Measurements from ENCODE around the gene MIF4GD. TPM values are rescaled to one million over a fixed set of nuclear protein-coding genes. Genes with fewer than 3 reads are reported as not detected.

Gene MIF4GD
- total RNA-seq, 3 donors from 2014 or later = 26.2 to 38.7 (median 28.8) TPM

GRCh38 chr17:75250009-75250471, 21.0 kb downstream of the MIF4GD start:
- peak overlapping the region; percentile 58 to 72 for H3K27ac ChIP-seq
- TF ChIP-seq POLR2A (IDR thresholded peaks at IDR 0.05) (no peak), POLR2AphosphoS5 (IDR thresholded peaks at IDR 0.05) (no peak)
- TF ChIP-seq, protein P1, sequence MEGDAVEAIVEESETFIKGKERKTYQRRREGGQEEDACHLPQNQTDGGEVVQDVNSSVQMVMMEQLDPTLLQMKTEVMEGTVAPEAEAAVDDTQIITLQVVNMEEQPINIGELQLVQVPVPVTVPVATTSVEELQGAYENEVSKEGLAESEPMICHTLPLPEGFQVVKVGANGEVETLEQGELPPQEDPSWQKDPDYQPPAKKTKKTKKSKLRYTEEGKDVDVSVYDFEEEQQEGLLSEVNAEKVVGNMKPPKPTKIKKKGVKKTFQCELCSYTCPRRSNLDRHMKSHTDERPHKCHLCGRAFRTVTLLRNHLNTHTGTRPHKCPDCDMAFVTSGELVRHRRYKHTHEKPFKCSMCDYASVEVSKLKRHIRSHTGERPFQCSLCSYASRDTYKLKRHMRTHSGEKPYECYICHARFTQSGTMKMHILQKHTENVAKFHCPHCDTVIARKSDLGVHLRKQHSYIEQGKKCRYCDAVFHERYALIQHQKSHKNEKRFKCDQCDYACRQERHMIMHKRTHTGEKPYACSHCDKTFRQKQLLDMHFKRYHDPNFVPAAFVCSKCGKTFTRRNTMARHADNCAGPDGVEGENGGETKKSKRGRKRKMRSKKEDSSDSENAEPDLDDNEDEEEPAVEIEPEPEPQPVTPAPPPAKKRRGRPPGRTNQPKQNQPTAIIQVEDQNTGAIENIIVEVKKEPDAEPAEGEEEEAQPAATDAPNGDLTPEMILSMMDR (IDR thresholded peaks at IDR 0.05) = no peak
- H3K9me3 ChIP-seq = no peaks in the 10 kb centered on the region
- H3K4me1 ChIP-seq = peaks cover 0 to 20% of the 10 kb centered on the region in 2 donors
- DNase-seq (ENCODE audit: low spot score in 2 of 2) = no peak
- H3K36me3 ChIP-seq = no peaks in the 10 kb centered on the region
- H3K27me3 ChIP-seq = no peaks in the 10 kb centered on the region
- peak overlapping the region in 2 of 3 donors; percentile 22 to 47 for H3K4me3 ChIP-seq
- intact Hi-C loops (cut with DNase I; ENCODE audit: low total_unique reads) = no loop called here

DNA sequence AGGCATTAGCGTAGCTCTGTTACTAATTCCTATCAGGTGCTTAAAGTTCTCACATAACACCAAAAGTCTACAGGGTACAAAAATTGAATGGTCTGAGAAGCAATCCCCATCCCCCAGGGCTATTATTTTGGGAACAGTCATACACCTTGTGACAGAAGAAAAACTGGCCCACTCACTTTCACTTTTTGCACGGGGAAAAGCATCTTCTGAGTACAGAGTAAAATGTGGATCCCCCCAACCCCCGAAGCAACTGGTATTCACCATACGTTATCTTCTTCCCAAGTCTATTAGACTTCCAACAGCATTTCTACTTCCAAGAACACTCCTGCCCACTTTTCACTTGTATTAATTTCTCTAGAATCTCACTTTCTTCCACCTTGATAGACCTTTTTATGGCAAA, 21.5 kb downstream of the MIF4GD start:
- Histone ChIP-seq H3K4me3 (peak overlapping the region in 2 of 3 donors; percentile 22 to 47), H3K27me3 (no peaks in the 10 kb centered on the region), H3K27ac (peak overlapping the region; percentile 58 to 72), H3K9me3 (no peaks in the 10 kb centered on the region), H3K4me1 (peaks cover 0 to 20% of the 10 kb centered on the region in 2 donors), H3K36me3 (no peaks in the 10 kb centered on the region)
- intact Hi-C loops (cut with DNase I; ENCODE audit: low total_unique reads) = no loop called here
- TF ChIP-seq POLR2A (IDR thresholded peaks at IDR 0.05) = no peak
- TF ChIP-seq, protein P1 (IDR thresholded peaks at IDR 0.05) = no peak
- TF ChIP-seq POLR2AphosphoS5 (IDR thresholded peaks at IDR 0.05) = no peak
- DNase-seq (ENCODE audit: low spot score in 2 of 2) = no peak

DNA sequence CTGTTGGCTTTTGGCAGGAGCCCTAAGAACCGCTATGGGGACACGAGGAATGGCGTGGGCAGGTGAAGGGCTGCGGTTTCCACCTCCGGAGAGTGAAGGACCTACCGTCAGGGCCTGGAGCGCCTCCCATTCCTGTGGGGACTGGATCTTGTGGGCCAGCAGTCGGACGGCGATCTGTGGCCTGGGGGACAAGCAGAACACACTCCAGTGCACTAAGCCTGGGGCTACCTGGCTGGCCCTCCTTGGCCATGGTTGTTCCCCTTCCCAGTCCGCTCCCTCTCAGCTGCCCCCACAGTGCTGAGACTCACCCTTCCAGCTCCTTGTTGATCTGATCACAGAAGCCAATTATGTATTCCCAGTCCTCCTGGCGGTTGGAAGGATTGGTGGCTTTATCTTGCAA, 24.6 kb downstream of the MIF4GD start:
- no peaks in the 10 kb centered on the region for H3K9me3 ChIP-seq
- peak in 1 of 2 donors; percentile 56 for DNase-seq (ENCODE audit: low spot score in 2 of 2)
- peak overlapping the region; percentile 44 to 58 for H3K27ac ChIP-seq
- no peak for TF ChIP-seq POLR2AphosphoS5 (IDR thresholded peaks at IDR 0.05)
- TF ChIP-seq, protein P1 (IDR thresholded peaks at IDR 0.05) = no peak
- TF ChIP-seq POLR2A (IDR thresholded peaks at IDR 0.05) = no peak
- intact Hi-C loops (cut with DNase I; ENCODE audit: low total_unique reads) = no loop called here
- H3K36me3 ChIP-seq = peaks cover 5% of the 10 kb centered on the region
- H3K4me3 ChIP-seq = no peak overlapping the region
- no peaks in the 10 kb centered on the region for H3K27me3 ChIP-seq
- H3K4me1 ChIP-seq = peaks cover 0 to 20% of the 10 kb centered on the region in 2 donors

DNA sequence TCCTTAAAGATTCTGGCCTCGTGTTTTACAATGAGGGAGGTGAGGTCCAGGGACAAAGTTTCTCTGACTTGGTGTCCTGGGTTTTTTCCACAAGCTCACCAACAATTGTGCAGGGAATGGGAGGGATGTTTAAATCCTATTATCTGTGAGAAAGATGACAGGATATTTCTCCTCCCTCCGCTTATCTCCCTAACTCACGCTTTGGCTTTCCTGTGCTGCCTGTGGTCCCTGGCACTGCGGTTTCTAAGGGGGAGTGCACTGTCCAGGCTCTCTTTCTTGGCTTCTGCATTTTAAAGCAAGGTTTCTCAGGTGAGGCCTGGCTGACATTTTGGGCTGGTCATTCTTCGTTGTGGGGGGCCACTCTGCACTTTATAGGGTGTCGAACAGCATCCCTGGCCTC, 26.0 kb downstream of the MIF4GD start:
- Histone ChIP-seq H3K4me3 (no peak overlapping the region), H3K27ac (no peak overlapping the region), H3K4me1 (peaks cover 0 to 19% of the 10 kb centered on the region in 2 donors), H3K9me3 (no peaks in the 10 kb centered on the region), H3K27me3 (no peaks in the 10 kb centered on the region), H3K36me3 (peaks cover 10% of the 10 kb centered on the region)
- TF ChIP-seq POLR2A (IDR thresholded peaks at IDR 0.05) = no peak
- no peak for TF ChIP-seq POLR2AphosphoS5 (IDR thresholded peaks at IDR 0.05)
- TF ChIP-seq, protein P1 (IDR thresholded peaks at IDR 0.05) = no peak
- intact Hi-C loops (cut with DNase I; ENCODE audit: low total_unique reads) = no loop called here
- DNase-seq (ENCODE audit: low spot score in 2 of 2) = no peak

GRCh38 chr17:75244133-75244866, 26.7 kb downstream of the MIF4GD start:
- Histone ChIP-seq H3K27ac (no peak overlapping the region), H3K27me3 (no peaks in the 10 kb centered on the region), H3K9me3 (no peaks in the 10 kb centered on the region), H3K36me3 (peaks cover 10% of the 10 kb centered on the region), H3K4me3 (no peak overlapping the region), H3K4me1 (peaks cover 0 to 12% of the 10 kb centered on the region in 2 donors)
- no peak for DNase-seq (ENCODE audit: low spot score in 2 of 2)
- TF ChIP-seq POLR2AphosphoS5 (IDR thresholded peaks at IDR 0.05) (no peak), POLR2A (IDR thresholded peaks at IDR 0.05) (no peak)
- TF ChIP-seq, protein P1 (IDR thresholded peaks at IDR 0.05) = no peak
- intact Hi-C loops (cut with DNase I; ENCODE audit: low total_unique reads) = no loop called here

Data from breast epithelium (tissue), 4 donors.